ENCODE data around the gene SLC35B1.
A peak's percentile ranks its signal among the peaks of the same experiment; 100 is the strongest.

SLC35B1 gene

GRCh38 chr17:49707608-49708514, at the start of gene SLC35B1:
TSS of gene SLC35B1 (minus strand) at chr17:49707964. CDS start at chr17:49707833, 131 bp downstream.
- DNase-seq (ENCODE audit: low spot score) = peak; percentile 100

- no peak for DNase-seq (ENCODE audit: low spot score)
Measured at GRCh38 chr17:49757151-49757777, 49.5 kb upstream of the SLC35B1 start.

- DNase-seq (ENCODE audit: low spot score) = no peak
Measured at GRCh38 chr17:49756323-49757150, 48.8 kb upstream of the SLC35B1 start.

- DNase-seq (ENCODE audit: low spot score) = no peak
Measured at GRCh38 chr17:49755663-49756283, 48.0 kb upstream of the SLC35B1 start.

- no peak for DNase-seq (ENCODE audit: low spot score)
Measured at GRCh38 chr17:49753959-49754391, 46.2 kb upstream of the SLC35B1 start.

GRCh38 chr17:49752508-49752907, 44.7 kb upstream of the SLC35B1 start:
- DNase-seq (ENCODE audit: low spot score) = no peak

GRCh38 chr17:49749730-49750129, 42.0 kb upstream of the SLC35B1 start:
- no peak for DNase-seq (ENCODE audit: low spot score)

GRCh38 chr17:49748791-49749190, 41.0 kb upstream of the SLC35B1 start:
- no peak for DNase-seq (ENCODE audit: low spot score)

- DNase-seq (ENCODE audit: low spot score) = no peak
Measured at GRCh38 chr17:49748223-49748622, 40.5 kb upstream of the SLC35B1 start.

- DNase-seq (ENCODE audit: low spot score) = no peak
Measured at GRCh38 chr17:49747632-49748031, 39.9 kb upstream of the SLC35B1 start.

- DNase-seq (ENCODE audit: low spot score) = no peak
Measured at GRCh38 chr17:49746791-49747490, 39.2 kb upstream of the SLC35B1 start.

GRCh38 chr17:49745175-49746139, 37.7 kb upstream of the SLC35B1 start:
- no peak for DNase-seq (ENCODE audit: low spot score)

- DNase-seq (ENCODE audit: low spot score) = no peak
Measured at GRCh38 chr17:49742166-49742638, 34.4 kb upstream of the SLC35B1 start.

- no peak for DNase-seq (ENCODE audit: low spot score)
Measured at GRCh38 chr17:49741692-49742076, 33.9 kb upstream of the SLC35B1 start.

GRCh38 chr17:49741009-49741691, 33.4 kb upstream of the SLC35B1 start:
- no peak for DNase-seq (ENCODE audit: low spot score)

- DNase-seq (ENCODE audit: low spot score) = no peak
Measured at GRCh38 chr17:49739641-49740271, 32.0 kb upstream of the SLC35B1 start.

- no peak for DNase-seq (ENCODE audit: low spot score)
Measured at GRCh38 chr17:49738456-49739163, 30.8 kb upstream of the SLC35B1 start.
